Psoas muscle (tissue), 8 donors: ENCODE data around the gene RELL1. TPM values are rescaled to one million over a fixed set of nuclear protein-coding genes. Genes with fewer than 3 reads are reported as not detected.

Source experiments
- ATAC-seq, 4 donors: fragments of 200-7000 bp; cut with Tn5 transposase; one replicate each; pipeline ENCODE4 v1.9.1; 2020; ENCODE audit warnings: moderate library complexity in 3 of 4, mild to moderate bottlenecking in 2 of 4
- DNase-seq, 2 donors: peaks; one replicate each; pipeline ENCODE4 v3.0.0-alpha.2; 2020
- H3K27ac ChIP-seq: fragments of 200-600 bp; one replicate; pipeline ENCODE4 v1.8.0; 2022
- H3K27me3 ChIP-seq, 3 donors: fragments of 200-600 bp in 1 of 3; one replicate each; pipeline versions ENCODE4 v1.6.1 to v1.8.0; 2013 to 2022; ENCODE audit warnings: low read length in 2 of 3, mild to moderate bottlenecking in 2 of 3, moderate library complexity in 1 of 3; ENCODE audit not compliant: insufficient read depth in 3 of 3
- H3K36me3 ChIP-seq, 2 donors: fragments of 200-600 bp in 1 of 2; one replicate each; pipeline versions ENCODE4 v1.6.1 to v1.8.0; 2013 to 2022; ENCODE audit warnings: low read depth in 1 of 2, mild to moderate bottlenecking in 1 of 2, moderate library complexity in 1 of 2; ENCODE audit not compliant: insufficient read depth in 1 of 2
- H3K4me1 ChIP-seq: fragments of 200-600 bp; one replicate; pipeline ENCODE4 v1.8.0; 2022
- H3K4me3 ChIP-seq: fragments of 200-600 bp; one replicate; pipeline ENCODE4 v1.8.0; 2022; ENCODE audit warnings: mild to moderate bottlenecking
- H3K9me3 ChIP-seq: fragments of 200-600 bp; one replicate; pipeline ENCODE4 v1.8.0; 2022
- CTCF ChIP-seq: fragments of 200-600 bp; IDR thresholded peaks from one replicate; pipeline ENCODE4 v1.8.0; 2022; ENCODE audit warnings: antibody characterized with exemption
- WGBS, 3 donors: extraction: QIAGEN DNeasy Blood & Tissue Kit; methylation state at CpG; one replicate each; pipeline versions ENCODE4 v1.1.6 to v1.1.7; 2013; 5-methylcytosine and 5-hydroxymethylcytosine counted together
- intact Hi-C, 2 donors: fragments of 100-400 bp; cut with DNase I; formaldehyde crosslinking; loops; one replicate each; pipeline versions ENCODE4 v1.11.0 to v1.14.2; 2022
- polyA plus RNA-seq, 3 donors: library from polyadenylated mRNA; stranded (reverse); fragments of 200-250 nt; gene quantifications; one replicate each; pipeline ENCODE4 v1.2.3, GENCODE V29; 2013
- total RNA-seq, 4 donors: library from RNA; stranded (reverse); fragmentation: NEBNext Ultra II Directional in 2 of 4; extraction: Animal tissue kit (Norgen Biotek cat#: 25700) in 2 of 4; gene quantifications; one replicate each; pipeline versions ENCODE4 v1.2.1 to v1.2.4, GENCODE V29; 2021 to 2023
- donor health status: healthy with polysubstance abuse.
- donor health status: DM: no; HTN: no; CAD: no; lungs with moderate emphysema.
- donor health status: Bipolar disorder and iron deficiency.
- donor health status: healthy.
- donor health status: DM: yes; HTN: yes; CAD: no.
- donor health status: DM: no; HTN: no; CAD: no.
- donor health status: DM: no; HTN: no; CAD: no.
- donor health status: DM: yes; HTN: yes; CAD: no.

The RELL1 gene
- total and polyA plus RNA-seq, 7 donors: 2.3 to 35.7 (median 21.0) TPM

- Histone ChIP-seq H3K4me3 (no peak overlapping the region), H3K27ac (no peak overlapping the region), H3K36me3 (no peaks in the 10 kb centered on the region), H3K4me1 (peaks cover 23% of the 10 kb centered on the region), H3K9me3 (peaks cover 11% of the 10 kb centered on the region), H3K27me3 (no peaks in the 10 kb centered on the region)
- ATAC-seq (no peak), DNase-seq (no peak)
- intact Hi-C loops: no loop called here
- 77 to 95% (median 91%) methylated on average over 1 of the region's 1 CpG for WGBS, 3 donors
- no peak for TF ChIP-seq CTCF
These were observed 32.6 kb downstream of the RELL1 start for GRCh38 chr4:37653601-37654000.

- no peak for DNase-seq
These were observed 33.2 kb downstream of the RELL1 start for GRCh38 chr4:37652747-37653527.

DNA sequence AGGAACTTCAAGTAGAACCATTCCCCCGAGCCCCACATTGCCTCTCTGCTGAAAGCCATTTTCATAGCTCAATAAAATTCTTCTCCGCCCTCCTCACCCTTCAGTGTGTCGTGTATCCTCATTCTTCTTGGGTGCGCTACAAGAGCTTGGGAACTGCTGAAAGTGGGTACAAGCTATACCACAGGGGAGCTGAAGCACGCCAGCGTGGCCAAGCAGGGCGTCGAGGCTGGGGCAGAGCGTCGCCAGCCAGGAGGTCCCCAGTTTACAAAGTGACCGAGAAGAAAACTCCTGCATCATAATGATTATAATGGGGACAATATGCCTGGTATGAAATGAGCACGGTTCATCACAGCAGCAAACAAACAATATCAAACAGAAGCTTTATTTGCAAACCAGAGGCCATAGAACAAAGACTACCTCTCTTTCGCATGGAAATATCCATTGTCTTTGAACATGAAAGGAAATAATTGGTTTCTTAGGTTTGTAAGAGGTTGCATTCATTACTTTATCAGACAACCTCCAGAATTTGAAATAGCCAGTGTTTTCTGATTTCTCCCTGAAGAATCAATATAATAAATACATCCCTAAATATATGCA lies 34.3 kb downstream of the RELL1 start:
- DNase-seq (no peak), ATAC-seq (no peak)
- H3K4me1 ChIP-seq: peaks cover 30% of the 10 kb centered on the region
- H3K27ac ChIP-seq: no peak overlapping the region
- TF ChIP-seq CTCF: no peak
- H3K4me3 ChIP-seq: no peak overlapping the region
- 93 to 98% (median 93%) methylated on average over 13 of the region's 13 CpGs for WGBS, 3 donors
- H3K27me3 ChIP-seq: no peaks in the 10 kb centered on the region
- H3K9me3 ChIP-seq: peaks cover 4% of the 10 kb centered on the region
- H3K36me3 ChIP-seq: peaks cover 0 to 5% of the 10 kb centered on the region in 2 donors
- intact Hi-C loops: no loop called here

More at GRCh38 chr4:37652747-37653527, 33.2 kb downstream of the RELL1 start:
- ATAC-seq: no peak
- WGBS, 3 donors: 82 to 88% (median 85%) methylated on average over 4 of the region's 4 CpGs
- Histone ChIP-seq H3K36me3 (no peaks in the 10 kb centered on the region), H3K4me1 (peaks cover 24% of the 10 kb centered on the region), H3K4me3 (no peak overlapping the region), H3K27ac (no peak overlapping the region), H3K27me3 (no peaks in the 10 kb centered on the region), H3K9me3 (peaks cover 11% of the 10 kb centered on the region)
- intact Hi-C loops: no loop called here
- no peak for TF ChIP-seq CTCF

DNA sequence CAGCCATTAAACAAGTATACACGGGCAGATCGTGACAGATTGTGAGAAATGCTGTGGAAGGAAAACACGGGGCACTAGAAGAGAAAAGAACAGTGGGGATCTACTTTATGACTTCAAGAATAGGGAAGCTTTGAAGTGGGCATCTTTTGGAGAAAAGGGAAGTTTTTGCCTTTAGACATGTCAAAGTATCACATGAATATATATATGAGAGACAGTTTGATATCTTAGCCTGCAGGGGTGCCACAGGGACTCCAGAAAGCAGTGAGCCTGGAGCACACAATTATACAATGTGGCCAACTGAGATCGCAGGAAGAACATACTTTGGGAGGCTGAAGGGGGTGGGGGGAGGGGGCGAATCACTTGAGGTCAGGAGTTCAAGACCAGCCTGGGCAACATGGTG lies 35.7 kb downstream of the RELL1 start:
- H3K4me3 ChIP-seq: no peak overlapping the region
- H3K27me3 ChIP-seq: no peaks in the 10 kb centered on the region
- DNase-seq (no peak), ATAC-seq (no peak)
- peaks cover 6 to 19% of the 10 kb centered on the region in 2 donors for H3K36me3 ChIP-seq
- H3K27ac ChIP-seq: no peak overlapping the region
- 87 to 97% (median 90%) methylated on average over 5 of the region's 5 CpGs for WGBS, 3 donors
- no peak for TF ChIP-seq CTCF
- intact Hi-C loops: no loop called here
- peaks cover 30% of the 10 kb centered on the region for H3K4me1 ChIP-seq
- H3K9me3 ChIP-seq: no peaks in the 10 kb centered on the region
